ENCODE data around the gene PTPRJ.
A peak's percentile ranks its signal among the peaks of the same experiment; 100 is the strongest.

PTPRJ gene

GRCh38 chr11:48096588-48097525 lies 116.5 kb downstream of the PTPRJ start:
- Histone ChIP-seq H3K36me3 (ENCODE audit: control insufficient read depth in 1 of 2, insufficient read depth in 2 of 2, low read depth in 1 of 2, low read length in 2 of 2) (peaks cover 0 to 8% of the 10 kb centered on the region in 2 experiments), H2BK120ac (ENCODE audit: low read depth, low read length) (no peak overlapping the region), H3K18ac (ENCODE audit: low read depth in 1 of 2, low read length in 2 of 2) (no peak overlapping the region), H2AK5ac (ENCODE audit: low read length, severe bottlenecking) (peak overlapping the region; percentile 23), H2BK12ac (ENCODE audit: low read length in 2 of 2) (peak overlapping the region; percentile 37 to 55), H3K4me3 (ENCODE audit: insufficient read depth in 1 of 2, low read depth in 1 of 2, low read length in 2 of 2) (no peak overlapping the region), H3K14ac (ENCODE audit: low read length in 2 of 2) (no peak overlapping the region), H3K9me3 (ENCODE audit: control insufficient read depth, low read length) (no peaks in the 10 kb centered on the region), H3K27me3 (ENCODE audit: control insufficient read depth in 1 of 2, insufficient read depth in 1 of 2, low read length in 2 of 2) (no peaks in the 10 kb centered on the region), H3K79me1 (replicated peaks; ENCODE audit: low read length, poor library complexity, severe bottlenecking) (peaks cover 17% of the 10 kb centered on the region), H2BK5ac (ENCODE audit: low read depth, low read length, poor library complexity, severe bottlenecking) (no peak overlapping the region), H4K91ac (ENCODE audit: low read length) (no peak overlapping the region), H4K8ac (ENCODE audit: low read length) (peak overlapping the region; percentile 5), H3K23ac (ENCODE audit: low read length in 2 of 2) (no peak overlapping the region), H3K27ac (ENCODE audit: low read length, poor library complexity, severe bottlenecking) (no peak overlapping the region), H3K4me2 (ENCODE audit: low read length, poor library complexity, severe bottlenecking) (no peak overlapping the region), H3K4me1 (ENCODE audit: control insufficient read depth, insufficient read depth, low read depth, low read length) (peaks cover 30% of the 10 kb centered on the region), H2AFZ (ENCODE audit: low read depth, low read length) (no peak overlapping the region), H3K9ac (ENCODE audit: low read length) (peak overlapping the region; percentile 37), H2BK15ac (ENCODE audit: low read depth, poor library complexity, severe bottlenecking) (no peak overlapping the region), H3K4ac (ENCODE audit: low read depth in 1 of 2, low read length in 2 of 2) (no peak overlapping the region)
- DNase-seq: no peak
- 86% methylated on average over 6 of the region's 6 CpGs for WGBS

DNA sequence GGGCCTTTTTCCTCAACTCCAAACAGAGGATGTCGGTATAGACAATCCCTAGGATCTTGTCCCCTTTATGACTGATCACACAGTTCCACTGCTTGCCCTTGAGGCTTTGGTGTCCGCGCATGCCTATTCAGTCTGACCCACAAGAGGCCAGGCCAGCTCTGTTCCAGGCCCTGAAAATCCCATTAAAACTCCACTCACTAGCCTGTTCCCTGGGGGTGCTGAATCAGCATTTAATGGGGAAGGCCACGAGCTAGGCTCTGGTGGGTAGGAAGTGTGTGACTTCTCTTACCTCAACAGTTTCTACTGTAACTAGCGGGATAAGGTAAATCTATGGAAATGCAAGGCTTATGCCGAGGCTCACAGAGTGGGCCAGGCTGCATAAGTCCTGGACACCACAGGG lies 117.7 kb downstream of the PTPRJ start:
- H4K91ac ChIP-seq (ENCODE audit: low read length): no peak overlapping the region
- H2BK15ac ChIP-seq (ENCODE audit: low read depth, poor library complexity, severe bottlenecking): no peak overlapping the region
- no peak overlapping the region for H2AK5ac ChIP-seq (ENCODE audit: low read length, severe bottlenecking)
- 70% methylated on average over 6 of the region's 6 CpGs for WGBS
- H3K9me3 ChIP-seq (ENCODE audit: control insufficient read depth, low read length): no peaks in the 10 kb centered on the region
- H3K4me2 ChIP-seq (ENCODE audit: low read length, poor library complexity, severe bottlenecking): no peak overlapping the region
- H3K36me3 ChIP-seq (ENCODE audit: control insufficient read depth in 1 of 2, insufficient read depth in 2 of 2, low read depth in 1 of 2, low read length in 2 of 2): peaks cover 0 to 8% of the 10 kb centered on the region in 2 experiments
- H3K4me1 ChIP-seq (ENCODE audit: control insufficient read depth, insufficient read depth, low read depth, low read length): peaks cover 32% of the 10 kb centered on the region
- no peak overlapping the region for H2BK120ac ChIP-seq (ENCODE audit: low read depth, low read length)
- no peak overlapping the region for H2BK12ac ChIP-seq (ENCODE audit: low read length in 2 of 2)
- H3K27ac ChIP-seq (ENCODE audit: low read length, poor library complexity, severe bottlenecking): no peak overlapping the region
- no peak overlapping the region for H4K8ac ChIP-seq (ENCODE audit: low read length)
- H3K18ac ChIP-seq (ENCODE audit: low read depth in 1 of 2, low read length in 2 of 2): peak overlapping the region in 1 of 2 experiments; percentile 41
- no peak overlapping the region for H3K14ac ChIP-seq (ENCODE audit: low read length in 2 of 2)
- H2AFZ ChIP-seq (ENCODE audit: low read depth, low read length): no peak overlapping the region
- DNase-seq: no peak
- H3K4ac ChIP-seq (ENCODE audit: low read depth in 1 of 2, low read length in 2 of 2): no peak overlapping the region
- H3K27me3 ChIP-seq (ENCODE audit: control insufficient read depth in 1 of 2, insufficient read depth in 1 of 2, low read length in 2 of 2): no peaks in the 10 kb centered on the region
- H3K23ac ChIP-seq (ENCODE audit: low read length in 2 of 2): peak overlapping the region in 1 of 2 experiments; percentile 97
- H2BK5ac ChIP-seq (ENCODE audit: low read depth, low read length, poor library complexity, severe bottlenecking): no peak overlapping the region
- H3K4me3 ChIP-seq (ENCODE audit: insufficient read depth in 1 of 2, low read depth in 1 of 2, low read length in 2 of 2): no peak overlapping the region
- peaks cover 17% of the 10 kb centered on the region for H3K79me1 ChIP-seq (replicated peaks; ENCODE audit: low read length, poor library complexity, severe bottlenecking)
- H3K9ac ChIP-seq (ENCODE audit: low read length): no peak overlapping the region

DNA sequence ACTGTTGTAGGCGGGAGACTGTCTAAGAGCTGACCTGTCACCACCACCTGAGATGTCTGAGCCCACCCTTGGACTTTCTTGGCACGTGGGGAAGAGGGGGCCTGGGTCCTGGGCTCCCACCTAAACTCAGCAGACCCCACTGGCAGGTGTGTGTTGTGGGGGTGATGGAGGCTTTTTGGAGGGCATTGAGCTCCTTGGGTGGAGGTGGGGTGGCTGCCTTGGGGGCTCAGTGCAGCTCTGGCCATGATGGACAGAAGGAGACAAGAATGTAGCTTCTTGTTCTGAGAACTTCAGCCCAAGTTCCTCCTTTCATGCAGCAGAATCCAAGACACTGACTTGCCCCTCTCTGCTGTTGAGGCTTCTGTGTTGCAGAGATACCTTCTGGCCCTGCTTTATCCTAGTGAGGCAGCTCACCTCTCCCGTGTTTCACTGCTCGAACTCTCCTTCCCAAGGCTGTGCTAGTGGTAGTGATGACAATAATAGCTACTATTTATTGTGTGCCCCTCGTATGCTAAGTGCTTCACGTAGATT lies 119.6 kb downstream of the PTPRJ start:
- no peak overlapping the region for H3K14ac ChIP-seq (ENCODE audit: low read length in 2 of 2)
- H3K18ac ChIP-seq (ENCODE audit: low read depth in 1 of 2, low read length in 2 of 2): no peak overlapping the region
- H3K4me2 ChIP-seq (ENCODE audit: low read length, poor library complexity, severe bottlenecking): no peak overlapping the region
- no peak overlapping the region for H3K23ac ChIP-seq (ENCODE audit: low read length in 2 of 2)
- H3K9me3 ChIP-seq (ENCODE audit: control insufficient read depth, low read length): no peaks in the 10 kb centered on the region
- 91% methylated on average over 4 of the region's 6 CpGs for WGBS
- H3K79me1 ChIP-seq (replicated peaks; ENCODE audit: low read length, poor library complexity, severe bottlenecking): peaks cover 17% of the 10 kb centered on the region
- peaks cover 0 to 8% of the 10 kb centered on the region in 2 experiments for H3K36me3 ChIP-seq (ENCODE audit: control insufficient read depth in 1 of 2, insufficient read depth in 2 of 2, low read depth in 1 of 2, low read length in 2 of 2)
- no peaks in the 10 kb centered on the region for H3K27me3 ChIP-seq (ENCODE audit: control insufficient read depth in 1 of 2, insufficient read depth in 1 of 2, low read length in 2 of 2)
- H2BK5ac ChIP-seq (ENCODE audit: low read depth, low read length, poor library complexity, severe bottlenecking): no peak overlapping the region
- H2BK12ac ChIP-seq (ENCODE audit: low read length in 2 of 2): no peak overlapping the region
- no peak overlapping the region for H3K4ac ChIP-seq (ENCODE audit: low read depth in 1 of 2, low read length in 2 of 2)
- H2AFZ ChIP-seq (ENCODE audit: low read depth, low read length): no peak overlapping the region
- H3K4me1 ChIP-seq (ENCODE audit: control insufficient read depth, insufficient read depth, low read depth, low read length): peaks cover 35% of the 10 kb centered on the region
- DNase-seq: no peak
- no peak overlapping the region for H3K9ac ChIP-seq (ENCODE audit: low read length)
- no peak overlapping the region for H4K91ac ChIP-seq (ENCODE audit: low read length)
- no peak overlapping the region for H3K27ac ChIP-seq (ENCODE audit: low read length, poor library complexity, severe bottlenecking)
- H3K4me3 ChIP-seq (ENCODE audit: insufficient read depth in 1 of 2, low read depth in 1 of 2, low read length in 2 of 2): no peak overlapping the region
- no peak overlapping the region for H4K8ac ChIP-seq (ENCODE audit: low read length)
- H2BK15ac ChIP-seq (ENCODE audit: low read depth, poor library complexity, severe bottlenecking): no peak overlapping the region
- H2BK120ac ChIP-seq (ENCODE audit: low read depth, low read length): no peak overlapping the region
- H2AK5ac ChIP-seq (ENCODE audit: low read length, severe bottlenecking): no peak overlapping the region

- H4K8ac ChIP-seq (ENCODE audit: low read length): no peak overlapping the region
- H2BK5ac ChIP-seq (ENCODE audit: low read depth, low read length, poor library complexity, severe bottlenecking): no peak overlapping the region
- peaks cover 0 to 8% of the 10 kb centered on the region in 2 experiments for H3K36me3 ChIP-seq (ENCODE audit: control insufficient read depth in 1 of 2, insufficient read depth in 2 of 2, low read depth in 1 of 2, low read length in 2 of 2)
- H3K27me3 ChIP-seq (ENCODE audit: control insufficient read depth in 1 of 2, insufficient read depth in 1 of 2, low read length in 2 of 2): no peaks in the 10 kb centered on the region
- H3K9ac ChIP-seq (ENCODE audit: low read length): no peak overlapping the region
- no peaks in the 10 kb centered on the region for H3K9me3 ChIP-seq (ENCODE audit: control insufficient read depth, low read length)
- H3K23ac ChIP-seq (ENCODE audit: low read length in 2 of 2): peak overlapping the region in 1 of 2 experiments; percentile 14
- H4K91ac ChIP-seq (ENCODE audit: low read length): no peak overlapping the region
- 90% methylated on average over 10 of the region's 11 CpGs for WGBS
- peaks cover 17% of the 10 kb centered on the region for H3K79me1 ChIP-seq (replicated peaks; ENCODE audit: low read length, poor library complexity, severe bottlenecking)
- no peak overlapping the region for H3K4me2 ChIP-seq (ENCODE audit: low read length, poor library complexity, severe bottlenecking)
- peak overlapping the region in 1 of 2 experiments; percentile 53 for H3K4me3 ChIP-seq (ENCODE audit: insufficient read depth in 1 of 2, low read depth in 1 of 2, low read length in 2 of 2)
- no peak overlapping the region for H2AFZ ChIP-seq (ENCODE audit: low read depth, low read length)
- H3K18ac ChIP-seq (ENCODE audit: low read depth in 1 of 2, low read length in 2 of 2): no peak overlapping the region
- H3K14ac ChIP-seq (ENCODE audit: low read length in 2 of 2): no peak overlapping the region
- H2BK15ac ChIP-seq (ENCODE audit: low read depth, poor library complexity, severe bottlenecking): no peak overlapping the region
- peak overlapping the region; percentile 23 for H2AK5ac ChIP-seq (ENCODE audit: low read length, severe bottlenecking)
- no peak overlapping the region for H2BK120ac ChIP-seq (ENCODE audit: low read depth, low read length)
- H3K27ac ChIP-seq (ENCODE audit: low read length, poor library complexity, severe bottlenecking): no peak overlapping the region
- peaks cover 37% of the 10 kb centered on the region for H3K4me1 ChIP-seq (ENCODE audit: control insufficient read depth, insufficient read depth, low read depth, low read length)
- H3K4ac ChIP-seq (ENCODE audit: low read depth in 1 of 2, low read length in 2 of 2): no peak overlapping the region
- no peak for DNase-seq
- H2BK12ac ChIP-seq (ENCODE audit: low read length in 2 of 2): no peak overlapping the region
Measured at GRCh38 chr11:48101044-48101733, 120.8 kb downstream of the PTPRJ start.
